BJ (cell line): ENCODE measurements around the gene C20orf141. TPM values are rescaled to one million over a fixed set of nuclear protein-coding genes. Genes with fewer than 3 reads are reported as not detected.

Source experiments
- CTCF ChIA-PET: fragments of 350-600 bp; formaldehyde crosslinking; extraction: SDS; loops from one replicate; lab custom pipeline; 2021; ENCODE audit warnings: antibody characterized with exemption, inconsistent platforms; lab: Yijun Ruan, JAX
- POLR2A ChIA-PET: fragments of 300-600 bp; sonication (Branson Sonifier 250); formaldehyde crosslinking; extraction: SDS; loops from one replicate; lab custom pipeline; 2021; ENCODE audit warnings: antibody characterized with exemption; lab: Charles Lee
- DNase-seq: peaks from one replicate; pipeline ENCODE4 v3.0.0-alpha.2; 2011; ENCODE audit warnings: low read depth
- H3K27me3 ChIP-seq: 2 replicates; pipeline ENCODE4 v1.6.0; 2011; ENCODE audit warnings: low read length; ENCODE audit not compliant: control insufficient read depth, insufficient read depth
- H3K36me3 ChIP-seq: 2 replicates; pipeline ENCODE4 v1.5.1; 2011; ENCODE audit warnings: low read length; ENCODE audit not compliant: control insufficient read depth, insufficient read depth
- H3K4me3 ChIP-seq: 2 replicates; pipeline ENCODE4 v1.5.1; 2011; ENCODE audit warnings: low read depth, mild to moderate bottlenecking, control low read depth, low read length
- CTCF ChIP-seq: IDR thresholded peaks from 2 replicates; pipeline ENCODE4 v1.5.1; 2011; ENCODE audit warnings: low read depth, mild to moderate bottlenecking, control low read depth, inconsistent platforms, low read length, moderate library complexity; ENCODE audit not compliant: insufficient read depth
- polyA plus RNA-seq: library from polyadenylated mRNA; depleted of rRNA; stranded (reverse); fragments of >200 nt; gene quantifications from 2 replicates; pipeline ENCODE4 v1.2.3, GENCODE V29; 2011; rRNA removed

Gene C20orf141
- polyA plus RNA-seq, 1 experiment: 0.12 TPM

- CTCF ChIA-PET: interaction anchor here (1.0 to 10.5 kb wide), 16 partner anchors 13 to 329 kb away, joined by 3 to 166 read pairs (median 6); partner anchors contain the start of genes C20orf141 and PTPRA
- no peak for DNase-seq
- Histone ChIP-seq H3K27me3 (no peaks in the 10 kb centered on the region), H3K36me3 (no peaks in the 10 kb centered on the region), H3K4me3 (no peak overlapping the region)
- no peak for TF ChIP-seq CTCF
- POLR2A ChIA-PET: no interaction called here
Observed at GRCh38 chr20:2851086-2851485, 36.3 kb downstream of the C20orf141 start.

- no peak for TF ChIP-seq CTCF
- DNase-seq: no peak
- CTCF ChIA-PET: interaction anchor here (0.9 to 2.2 kb wide), 7 partner anchors 12 to 143 kb away, joined by 3 to 11 read pairs (median 5); no protein-coding TSS in a partner anchor
- POLR2A ChIA-PET: no interaction called here
- H3K36me3 ChIP-seq: peaks cover 19% of the 10 kb centered on the region
- H3K4me3 ChIP-seq: no peak overlapping the region
- H3K27me3 ChIP-seq: no peaks in the 10 kb centered on the region
Observed at GRCh38 chr20:2858591-2858990, 43.8 kb downstream of the C20orf141 start.

GRCh38 chr20:2859330-2860121, 44.7 kb downstream of the C20orf141 start:
- no peaks in the 10 kb centered on the region for H3K27me3 ChIP-seq
- POLR2A ChIA-PET: interaction anchor here (0.6 kb wide), 1 partner anchor 9 kb away, joined by 13 read pairs; no protein-coding TSS in a partner anchor
- DNase-seq: no peak
- H3K4me3 ChIP-seq: no peak overlapping the region
- CTCF ChIA-PET: interaction anchor here (0.6 to 2.2 kb wide), 8 partner anchors 11 to 142 kb away, joined by 3 to 11 read pairs (median 4); no protein-coding TSS in a partner anchor
- H3K36me3 ChIP-seq: peaks cover 24% of the 10 kb centered on the region
- no peak for TF ChIP-seq CTCF

- ChIA-PET POLR2A (no interaction called here), CTCF (interaction anchor here (1.5 to 1.8 kb wide), 3 partner anchors 9 to 136 kb away, joined by 5 to 7 read pairs (median 6); no protein-coding TSS in a partner anchor)
- H3K36me3 ChIP-seq: peaks cover 33% of the 10 kb centered on the region
- H3K4me3 ChIP-seq: no peak overlapping the region
- no peak for TF ChIP-seq CTCF
- H3K27me3 ChIP-seq: no peaks in the 10 kb centered on the region
- no peak for DNase-seq
Observed at GRCh38 chr20:2864626-2865025, 49.8 kb downstream of the C20orf141 start.

GRCh38 chr20:2865101-2865500, 50.3 kb downstream of the C20orf141 start:
- Histone ChIP-seq H3K36me3 (peaks cover 33% of the 10 kb centered on the region), H3K4me3 (no peak overlapping the region), H3K27me3 (no peaks in the 10 kb centered on the region)
- TF ChIP-seq CTCF: no peak
- ChIA-PET POLR2A (no interaction called here), CTCF (interaction anchor here (0.7 to 1.8 kb wide), 4 partner anchors 9 to 136 kb away, joined by 3 to 7 read pairs (median 6); no protein-coding TSS in a partner anchor)
- DNase-seq: no peak

Other genes with a start within 250 kb of the C20orf141 start
- 131 and 136 TPM in 2 replicates for gene NOP56, start 162.4 kb upstream of the C20orf141 start, polyA plus RNA-seq
- gene IDH3B, start 150.8 kb upstream of the C20orf141 start, polyA plus RNA-seq: 113 and 143 TPM in 2 replicates
- gene EBF4, start 122.2 kb upstream of the C20orf141 start, polyA plus RNA-seq: 1.2 and 1.9 TPM in 2 replicates
- 0.78 and 1.6 TPM in 2 replicates for gene CPXM1, start 14.4 kb upstream of the C20orf141 start, polyA plus RNA-seq
- not detected in 2 replicates for gene TMEM239, start 1.4 kb downstream of the C20orf141 start, polyA plus RNA-seq
- gene PCED1A, start 25.7 kb downstream of the C20orf141 start, polyA plus RNA-seq: 12.7 and 23.5 TPM in 2 replicates
- gene VPS16, start 25.8 kb downstream of the C20orf141 start, polyA plus RNA-seq: 33.5 and 46.8 TPM in 2 replicates
- 46.2 and 60.9 TPM in 2 replicates for gene PTPRA, start 58.5 kb downstream of the C20orf141 start, polyA plus RNA-seq
- gene GNRH2, start 228.6 kb downstream of the C20orf141 start, polyA plus RNA-seq: not detected in 2 replicates
- 27.4 and 37.2 TPM in 2 replicates for gene MRPS26, start 231.1 kb downstream of the C20orf141 start, polyA plus RNA-seq